GM13977 (cell line): ENCODE results near the gene RAB20.
"Not testable (repeated sequence)": the region's sequence is repeated elsewhere in the genome, so short reads cannot be mapped to it uniquely, and the experiment has no call there.

ENCODE experiments used
- DNase-seq: peaks from one replicate; pipeline ENCODE4 v3.0.0; 2012; ENCODE audit warnings: low spot score
- CTCF ChIP-seq: IDR thresholded peaks from 2 replicates; pipeline ENCODE4 v1.5.1; 2012; ENCODE audit warnings: mild to moderate bottlenecking, control low read depth; ENCODE audit not compliant: insufficient read depth; ENCODE audit errors: extremely low read depth, missing control alignments
- in situ Hi-C: fragments of 300-500 bp; cut with MboI; formaldehyde crosslinking; loops from one replicate; pipeline ENCODE4 v1.12.0; 2022; ENCODE audit warnings: low sequenced_read_pairs, low pct_unique_long_range_greater_than_20kb, mixed read lengths, inconsistent platforms; ENCODE audit not compliant: unreplicated experiment

Gene RAB20

GRCh38 chr13:110575322-110576069 is 14.0 kb upstream of the RAB20 start:
- TF ChIP-seq CTCF, result peak; percentile 10
- in situ Hi-C loops, result loop anchor here (25.0 kb wide), 1 partner anchor 363 kb away; no protein-coding TSS in a partner anchor
- DNase-seq, result peak; percentile 74

GRCh38 chr13:110574161-110574560 is 12.6 kb upstream of the RAB20 start:
- DNase-seq, result no peak
- no peak for TF ChIP-seq CTCF
- in situ Hi-C loops, result loop anchor here (25.0 kb wide), 1 partner anchor 112 kb away; no protein-coding TSS in a partner anchor

GRCh38 chr13:110572778-110573118 is 11.2 kb upstream of the RAB20 start:
- TF ChIP-seq CTCF, result no peak
- DNase-seq, result no peak
- in situ Hi-C loops, result loop anchor here (25.0 kb wide), 1 partner anchor 110 kb away; no protein-coding TSS in a partner anchor

- no peak for DNase-seq
- in situ Hi-C loops, result loop anchor here (25.0 kb wide), 1 partner anchor 110 kb away; no protein-coding TSS in a partner anchor
- TF ChIP-seq CTCF, result no peak
These were observed 10.6 kb upstream of the RAB20 start for GRCh38 chr13:110571896-110572777.

- DNase-seq, result no peak
- in situ Hi-C loops, result loop anchor here (25.0 kb wide), 1 partner anchor 109 kb away; no protein-coding TSS in a partner anchor
- TF ChIP-seq CTCF, result no peak
These were observed 9.4 kb upstream of the RAB20 start for GRCh38 chr13:110570886-110571285.

GRCh38 chr13:110569962-110570361 is 8.4 kb upstream of the RAB20 start:
- DNase-seq, result not testable (repeated sequence)
- in situ Hi-C loops, result loop anchor here (25.0 kb wide), 1 partner anchor 108 kb away; no protein-coding TSS in a partner anchor

- in situ Hi-C loops, result loop anchor here (25.0 kb wide), 1 partner anchor 106 kb away; no protein-coding TSS in a partner anchor
- TF ChIP-seq CTCF, result no peak
- DNase-seq, result no peak
These were observed 7.1 kb upstream of the RAB20 start for GRCh38 chr13:110568612-110569011.
